GOT3 (cell line): Measurements from ENCODE around the gene CREG2.
"Not testable (repeated sequence)": the region's sequence is repeated elsewhere in the genome, so short reads cannot be mapped to it uniquely, and the experiment has no call there.

ENCODE experiments used
- DNase-seq: peaks from one replicate; lab custom pipeline; 2025; ENCODE audit warnings: mixed read lengths; lab: John Stamatoyannopoulos, UW

Gene CREG2

DNA sequence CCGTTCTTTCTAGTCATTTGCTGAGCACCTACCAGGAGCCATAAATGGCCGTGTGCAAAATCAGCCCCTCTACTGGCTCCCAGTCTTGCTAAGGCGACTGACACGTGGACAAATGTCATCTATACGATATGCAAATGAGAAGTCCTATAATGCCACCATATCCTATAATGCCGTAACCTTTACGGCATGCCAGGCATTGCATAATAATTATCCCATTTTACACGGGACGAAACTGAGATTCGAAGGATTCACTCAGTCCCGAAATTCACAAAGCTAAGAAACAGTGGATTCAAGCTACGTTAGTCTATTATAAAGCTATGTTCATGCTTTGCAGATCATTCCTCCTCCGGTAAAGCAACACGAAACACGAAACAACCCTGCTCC is 44.7 kb downstream of the CREG2 start:
- no peak for DNase-seq

DNA sequence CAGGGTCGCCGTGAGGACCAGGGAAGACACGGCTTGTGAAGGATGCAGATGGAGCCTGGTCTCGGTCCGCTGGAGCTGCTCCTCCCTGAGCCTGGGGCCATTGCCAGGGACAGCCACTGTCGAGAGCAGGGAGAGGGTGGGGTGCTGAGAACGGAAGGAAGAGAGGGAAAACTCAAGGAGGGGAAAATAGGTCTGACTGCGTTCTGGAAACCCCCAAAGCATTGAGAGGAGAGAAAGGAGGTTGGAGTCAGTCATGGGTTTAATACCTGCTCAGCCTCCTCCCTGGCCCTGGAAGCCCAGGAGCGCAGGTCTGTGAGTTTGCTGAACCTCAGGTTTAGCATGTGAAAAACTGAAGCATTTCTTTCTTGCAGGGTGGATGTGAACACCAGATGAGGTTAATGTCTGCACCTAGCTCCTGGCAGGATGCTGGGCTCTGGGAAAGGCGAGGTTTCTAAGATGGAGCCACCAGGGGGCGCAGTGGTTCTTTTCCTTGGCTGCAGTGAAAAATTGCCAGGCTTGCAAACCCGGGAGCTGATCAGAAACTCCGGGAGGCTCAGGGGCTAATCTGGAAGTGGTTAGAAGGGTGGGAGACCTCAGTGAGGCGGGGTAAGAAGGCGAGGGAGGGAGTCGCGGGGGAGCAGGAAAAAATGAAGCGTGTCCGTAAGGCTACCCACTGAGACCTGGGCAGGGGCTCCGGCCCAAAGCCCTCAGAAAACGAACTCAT is 45.2 kb downstream of the CREG2 start:
- peak; percentile 39 for DNase-seq

DNA sequence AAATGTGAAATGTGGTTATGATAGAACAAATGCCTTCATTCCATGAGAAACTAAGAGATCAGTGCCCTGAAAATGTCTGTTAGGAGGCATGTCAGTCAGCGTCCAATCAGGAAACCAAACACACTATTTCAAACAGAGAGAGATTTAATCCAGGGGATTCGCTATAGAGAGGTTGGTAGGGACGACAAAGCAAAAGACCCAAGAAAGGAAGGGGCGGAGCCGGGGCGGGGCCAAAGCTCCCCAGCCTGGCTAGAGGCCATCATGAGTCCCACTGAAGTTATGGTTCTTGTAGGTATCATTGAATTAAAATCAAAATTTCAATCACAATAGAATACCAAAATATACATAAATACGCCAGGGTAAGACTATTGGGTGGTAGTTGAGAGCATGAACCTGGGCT is 45.9 kb downstream of the CREG2 start:
- no peak for DNase-seq

DNA sequence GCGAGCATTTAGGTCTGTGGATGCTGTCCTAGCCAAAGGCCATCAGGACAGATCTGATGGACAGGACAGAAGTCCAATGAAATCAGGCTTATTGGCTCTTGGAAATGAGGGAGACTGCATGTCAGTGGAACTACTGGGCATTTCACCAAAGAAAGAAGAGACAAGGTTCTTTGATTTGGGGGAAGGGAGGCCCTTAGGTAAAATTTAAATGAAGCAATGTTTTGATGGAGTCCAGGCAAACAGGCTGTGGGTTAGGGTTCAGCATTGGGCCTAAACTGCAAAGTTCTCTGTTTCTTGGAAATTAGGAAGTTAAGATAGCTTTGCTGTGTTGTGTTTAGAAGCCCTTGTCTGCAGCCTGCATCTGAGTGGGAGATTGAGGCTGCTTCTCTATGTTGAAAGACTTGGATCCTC is 47.2 kb downstream of the CREG2 start:
- DNase-seq = no peak

DNA sequence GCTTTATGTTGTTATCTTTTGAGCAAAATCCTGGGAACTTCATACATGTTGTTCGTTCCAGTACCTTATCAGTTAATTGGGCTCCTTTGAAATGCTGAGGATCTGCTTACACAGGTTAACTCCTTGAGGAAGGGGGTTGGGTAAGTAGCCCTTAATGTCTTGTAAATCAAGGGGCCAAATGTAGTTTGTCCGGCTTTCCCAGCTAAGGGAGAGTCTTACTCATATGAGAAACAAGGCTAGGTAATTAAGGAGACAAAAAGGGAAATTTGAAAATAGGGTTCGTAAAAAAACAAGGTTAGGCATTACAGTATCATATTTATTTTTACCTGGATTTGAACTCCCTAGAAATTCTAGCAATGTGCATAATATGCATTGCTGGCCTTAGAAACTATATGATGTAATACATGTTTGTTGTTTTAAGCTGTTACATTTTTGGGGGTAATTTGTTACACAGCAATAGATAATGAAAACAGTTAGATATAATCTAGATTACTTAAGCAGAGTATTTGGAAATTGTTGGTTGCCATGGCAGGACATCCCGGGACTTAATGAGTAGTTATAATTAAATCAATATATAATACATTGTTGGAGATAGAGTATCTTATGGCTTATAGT is 47.9 kb downstream of the CREG2 start:
- no peak for DNase-seq

DNA sequence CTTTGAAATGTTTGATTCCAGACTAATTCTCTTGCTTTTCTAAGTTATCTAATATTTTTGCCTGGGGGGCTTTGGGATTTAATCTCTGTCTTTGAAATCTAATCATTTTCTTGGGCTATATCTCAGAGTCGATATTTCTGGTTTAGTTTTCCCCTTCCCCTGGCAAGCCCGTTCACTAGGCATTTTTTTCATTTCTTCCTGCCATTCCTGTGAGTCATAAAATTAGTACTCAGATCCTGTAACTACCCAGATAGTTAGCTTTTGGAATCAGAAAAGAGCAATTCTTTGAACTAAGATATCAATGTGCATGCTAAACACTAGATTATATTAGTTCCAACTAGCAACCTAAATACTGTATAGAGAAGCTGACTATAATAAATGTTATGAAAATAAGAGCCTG is 49.4 kb downstream of the CREG2 start:
- DNase-seq = no peak

DNA sequence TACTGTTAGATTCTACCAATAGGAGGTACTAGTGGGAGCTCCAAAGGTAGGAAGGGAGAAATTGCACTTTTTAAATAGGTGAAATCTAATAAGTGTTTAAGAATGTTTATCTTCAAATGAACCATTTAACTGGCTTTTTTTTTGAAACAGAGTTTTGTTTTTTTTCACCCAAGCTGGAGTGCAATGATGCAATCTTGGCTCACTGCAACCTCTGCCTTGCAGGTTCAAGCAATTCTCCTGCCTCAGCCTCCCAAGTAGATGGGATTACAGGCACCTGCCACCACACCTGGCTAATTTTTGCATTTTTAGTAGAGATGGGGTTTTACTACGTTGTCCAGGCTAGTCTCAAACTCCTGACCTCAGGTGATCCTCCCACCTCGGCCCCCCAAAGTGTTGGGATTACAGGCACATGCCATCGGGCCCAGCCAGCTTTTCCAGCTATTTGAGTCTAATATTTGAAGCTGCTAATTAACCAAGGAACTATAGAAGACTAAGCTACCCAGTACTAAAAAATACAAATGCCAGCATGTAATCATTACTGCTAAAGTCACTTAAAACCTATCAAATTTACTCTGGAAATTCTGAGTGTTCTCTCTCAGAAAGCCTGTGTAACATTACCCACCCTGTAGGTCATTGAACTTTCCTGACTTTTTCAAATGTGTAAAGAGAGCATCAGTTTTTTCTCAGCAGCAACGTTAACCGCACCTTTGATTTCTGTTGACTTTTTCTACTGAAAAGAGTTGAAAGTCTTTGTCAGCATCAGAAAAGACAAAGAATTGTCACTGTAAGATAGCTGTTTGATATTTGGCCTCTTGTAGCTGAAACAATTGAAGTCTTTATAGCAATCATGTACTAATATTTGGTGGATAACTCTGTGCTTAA is 54.2 kb downstream of the CREG2 start:
- no peak for DNase-seq

DNA sequence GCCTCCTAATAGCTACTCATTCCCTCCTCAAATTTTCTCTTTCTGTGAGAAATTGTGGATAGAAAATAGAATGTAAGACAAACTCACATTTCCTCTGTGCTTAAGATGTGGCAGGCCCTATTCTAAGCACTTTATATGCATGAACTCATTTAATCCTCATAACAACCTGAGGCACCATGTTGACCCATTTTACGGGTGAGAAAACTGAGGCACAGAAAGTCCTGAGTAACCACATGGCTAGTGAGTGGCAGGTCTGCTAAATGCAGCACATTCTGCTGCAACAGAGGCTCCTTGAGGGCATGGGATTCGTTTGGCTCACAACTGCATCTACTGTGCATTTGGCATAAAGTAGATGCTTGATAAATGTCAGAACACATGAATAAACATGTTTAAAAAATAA is 56.1 kb downstream of the CREG2 start:
- no peak for DNase-seq

DNA sequence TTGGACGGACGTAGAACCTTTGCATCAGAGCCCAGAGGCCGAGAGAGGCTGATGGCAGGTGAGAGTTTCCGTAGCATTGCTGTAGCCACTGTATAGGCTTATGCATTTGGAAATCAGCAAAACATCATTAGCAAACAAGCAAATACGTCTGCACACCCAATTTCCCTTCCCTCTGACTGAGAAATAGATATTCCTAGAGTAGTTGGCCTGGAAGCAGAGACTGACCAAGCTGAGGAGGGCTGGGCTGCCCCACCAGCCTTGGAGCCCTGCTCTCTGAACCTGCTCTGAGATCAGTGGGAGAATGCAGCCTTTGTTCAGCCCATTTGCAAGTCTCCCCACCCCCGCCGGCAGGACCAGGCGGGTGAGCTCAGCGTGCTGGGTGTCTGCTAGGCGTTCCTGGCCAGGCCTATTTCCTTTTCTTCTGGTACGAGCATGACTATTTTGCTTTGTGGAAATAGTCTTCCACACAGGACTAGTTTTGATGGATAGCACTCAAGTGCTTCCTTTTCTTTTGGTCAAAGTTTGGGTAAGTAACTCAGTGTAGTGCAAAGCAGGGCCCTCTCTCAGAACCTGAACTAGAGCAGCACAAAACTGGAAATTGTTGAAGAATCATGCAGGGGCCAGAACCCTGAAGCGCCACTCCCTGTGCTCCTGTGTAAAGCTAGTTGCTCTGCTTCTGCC is 56.9 kb downstream of the CREG2 start:
- DNase-seq = no peak

DNA sequence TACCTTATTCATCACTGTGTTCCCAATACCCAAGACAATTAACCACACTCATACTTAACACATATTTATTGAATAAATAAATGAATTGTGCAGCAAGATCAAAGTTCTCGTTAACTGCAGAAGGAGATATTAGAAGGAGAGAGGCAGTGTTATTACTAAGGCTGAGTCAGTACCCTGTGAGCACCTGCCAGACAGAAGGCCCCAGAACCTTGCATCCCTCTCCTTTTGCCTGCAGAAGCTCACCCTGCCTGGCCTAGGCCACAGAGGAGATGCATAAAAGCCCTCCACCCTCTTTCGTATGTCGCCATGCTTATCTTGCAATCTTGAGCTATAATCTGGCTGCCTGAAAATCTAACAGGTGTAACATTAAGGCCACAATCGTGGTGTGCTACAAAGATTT is 58.3 kb downstream of the CREG2 start:
- DNase-seq = no peak

DNA sequence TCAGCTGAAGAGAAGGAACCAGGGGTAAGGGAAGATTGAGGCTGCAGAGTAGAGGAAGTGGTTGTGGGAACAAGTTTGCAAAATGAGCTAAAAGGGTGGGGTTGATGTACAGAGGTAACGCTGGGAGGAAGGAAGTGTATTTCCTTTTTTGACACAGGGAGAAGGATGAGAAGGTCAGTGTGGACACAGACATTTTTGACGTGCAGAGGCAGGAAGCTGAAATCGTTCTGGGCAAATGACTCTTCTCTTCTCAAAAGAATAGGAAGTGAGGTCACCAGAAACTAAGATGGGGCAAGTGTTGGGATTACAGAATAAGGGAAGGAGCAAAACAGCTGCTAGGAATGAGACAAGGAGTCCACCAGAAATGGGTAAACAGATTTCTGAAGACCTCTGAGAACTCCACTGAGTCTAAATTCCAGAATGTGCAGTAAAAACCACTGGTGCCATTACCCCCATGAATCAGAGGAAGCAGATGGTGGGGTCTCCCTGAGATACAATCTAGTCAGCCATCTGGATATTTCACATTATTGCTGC is 58.8 kb downstream of the CREG2 start:
- no peak for DNase-seq

DNA sequence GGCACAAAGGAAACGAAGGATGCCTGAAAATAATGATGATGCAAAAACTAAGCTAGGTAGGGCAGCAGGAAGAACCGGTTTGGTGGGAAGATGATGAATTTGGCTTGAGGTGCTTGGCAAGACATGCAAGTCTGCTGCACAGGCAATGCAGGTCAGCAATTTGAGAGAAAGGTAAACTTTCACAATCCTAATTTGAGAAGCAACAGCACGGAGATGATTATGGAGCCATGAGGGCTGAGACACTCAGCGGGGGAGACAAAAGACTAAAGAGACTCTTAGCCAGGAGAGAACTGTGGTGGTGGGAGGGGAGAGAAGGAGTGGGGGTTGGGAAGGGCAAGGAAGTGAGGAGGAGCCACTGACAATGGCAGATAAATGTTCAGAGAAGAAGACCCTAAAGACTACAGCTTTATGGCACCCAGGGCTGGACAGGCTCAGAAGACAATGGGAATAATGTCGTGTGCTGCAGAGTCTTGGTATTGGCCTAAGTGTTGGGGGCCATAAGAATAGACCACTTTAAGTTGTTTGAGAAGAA is 59.4 kb downstream of the CREG2 start:
- no peak for DNase-seq

DNA sequence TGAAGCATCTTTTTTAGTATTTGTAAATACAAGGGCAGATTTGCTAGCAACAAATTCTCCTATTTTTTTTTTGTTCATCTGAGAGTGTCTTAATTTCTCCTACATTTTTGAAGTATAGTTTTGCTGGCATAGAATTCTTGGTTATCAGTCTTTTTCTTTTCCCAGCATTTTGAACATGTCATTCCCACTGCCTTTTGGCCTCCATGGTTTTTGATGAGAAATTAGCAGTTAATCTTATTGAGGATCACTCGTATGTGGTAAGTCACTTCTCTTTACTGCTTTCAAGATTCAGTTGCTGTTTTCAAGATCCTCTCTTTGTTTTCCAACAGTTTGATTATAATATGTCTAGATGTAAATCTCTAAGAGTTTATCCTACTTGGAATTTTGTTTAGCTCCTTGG is 61.9 kb downstream of the CREG2 start:
- DNase-seq = no peak

DNA sequence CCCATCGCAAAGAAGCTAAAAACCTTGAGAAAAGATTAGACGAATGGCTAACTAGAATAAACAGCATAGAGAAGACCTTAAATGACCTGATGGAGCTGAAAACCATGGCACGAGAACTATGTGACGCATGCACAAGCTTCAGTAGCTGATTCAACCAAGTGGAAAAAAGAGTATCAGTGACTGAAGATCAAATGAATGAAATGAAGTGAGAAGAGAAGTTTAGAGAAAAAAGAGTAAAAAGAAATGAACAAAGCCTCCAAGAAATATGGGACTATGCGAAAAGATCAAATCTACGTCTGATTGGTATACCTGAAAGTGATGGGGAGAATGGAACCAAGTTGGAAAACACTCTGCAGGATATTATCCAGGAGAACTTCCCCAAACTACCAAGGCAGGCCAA is 70.7 kb downstream of the CREG2 start:
- DNase-seq = not testable (repeated sequence)

DNA sequence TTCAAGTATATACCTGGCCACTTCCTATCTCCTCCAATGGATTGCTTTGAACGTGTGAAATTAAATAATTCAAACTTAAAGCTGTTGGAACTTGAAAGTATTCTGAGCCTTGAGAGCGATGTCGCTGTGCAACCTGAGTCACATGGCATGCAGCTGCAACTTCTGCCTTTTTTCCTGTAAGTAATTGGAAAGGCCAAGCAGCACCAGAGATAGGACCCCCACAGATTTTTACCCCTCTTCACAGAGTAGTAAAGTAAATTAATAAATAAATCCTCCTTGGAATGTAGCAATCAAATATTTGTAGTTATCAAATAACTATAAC is 75.6 kb downstream of the CREG2 start:
- DNase-seq = no peak

DNA sequence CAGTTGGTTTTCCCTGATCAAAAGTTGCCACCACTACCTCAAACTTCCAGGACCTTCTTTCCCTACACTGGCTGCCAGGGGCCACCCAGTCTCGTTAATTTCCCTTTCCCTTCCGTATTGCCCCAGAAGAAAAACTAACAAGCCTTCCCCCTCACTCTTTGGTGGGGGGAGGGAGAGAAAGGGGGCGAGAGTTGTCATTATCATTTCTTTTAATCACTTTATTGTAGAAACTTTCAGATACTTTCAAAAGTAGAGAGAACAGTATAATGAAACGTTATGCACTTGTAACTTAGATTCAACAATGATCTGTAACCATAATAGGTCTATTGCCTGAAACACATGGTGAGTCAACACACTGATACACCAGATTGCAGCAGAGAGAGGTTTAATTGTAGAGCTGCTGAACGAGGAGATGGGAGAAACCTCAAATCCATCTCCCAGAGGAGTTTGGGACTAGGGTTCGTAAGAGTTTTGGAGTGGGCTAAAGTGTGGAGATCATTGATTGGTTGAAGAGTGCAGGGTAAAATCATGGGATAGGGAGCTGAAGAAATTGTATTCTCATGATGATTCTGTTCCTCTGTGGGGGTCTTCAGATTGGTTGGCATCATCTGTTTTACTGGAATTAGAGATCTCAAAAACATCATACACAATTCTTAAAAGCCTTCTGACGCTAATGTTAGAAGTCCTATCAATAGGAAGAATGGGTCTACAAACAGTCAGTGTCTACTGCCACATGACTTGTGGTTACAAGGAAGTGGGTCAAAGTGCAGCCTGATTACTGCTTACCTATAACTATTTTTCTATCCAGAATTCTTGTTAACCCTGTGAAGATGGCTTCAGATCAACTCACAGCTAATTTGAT is 76.2 kb downstream of the CREG2 start:
- DNase-seq = no peak

DNA sequence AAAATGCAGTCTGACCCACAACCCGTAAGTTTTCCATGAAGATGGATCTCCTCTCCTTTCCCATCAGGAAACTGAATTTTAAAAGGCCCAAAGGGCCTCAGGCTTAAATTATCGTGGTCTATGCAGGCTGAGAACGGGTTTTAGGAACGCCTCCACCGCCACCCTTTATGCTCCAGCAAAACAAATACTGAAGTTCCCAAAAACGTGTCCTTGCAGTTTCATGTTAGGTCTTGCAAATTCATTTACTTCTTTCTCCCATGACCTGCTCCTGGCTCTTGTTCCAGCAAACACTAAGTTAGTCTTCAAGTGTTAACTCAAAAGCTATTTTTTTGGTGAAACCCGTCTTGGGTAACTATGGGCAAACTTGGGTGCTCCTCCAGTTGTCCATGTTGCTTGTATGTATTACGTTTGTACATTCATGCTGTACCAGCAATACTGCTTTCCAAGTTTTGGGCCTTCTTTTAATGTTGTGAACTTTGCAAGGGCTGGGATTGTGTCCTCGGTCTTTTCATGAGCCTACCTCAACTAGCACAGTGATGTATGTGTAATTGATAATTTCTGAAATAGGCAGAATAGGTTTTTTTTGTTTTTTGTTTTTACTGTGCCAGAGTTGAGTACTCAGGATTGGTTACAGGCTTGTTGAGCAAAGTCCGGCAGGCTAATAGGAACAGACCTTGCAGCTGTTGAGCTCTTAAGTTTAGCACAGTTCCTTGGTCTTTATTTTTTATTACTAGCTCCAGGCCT is 77.0 kb downstream of the CREG2 start:
- DNase-seq = no peak

DNA sequence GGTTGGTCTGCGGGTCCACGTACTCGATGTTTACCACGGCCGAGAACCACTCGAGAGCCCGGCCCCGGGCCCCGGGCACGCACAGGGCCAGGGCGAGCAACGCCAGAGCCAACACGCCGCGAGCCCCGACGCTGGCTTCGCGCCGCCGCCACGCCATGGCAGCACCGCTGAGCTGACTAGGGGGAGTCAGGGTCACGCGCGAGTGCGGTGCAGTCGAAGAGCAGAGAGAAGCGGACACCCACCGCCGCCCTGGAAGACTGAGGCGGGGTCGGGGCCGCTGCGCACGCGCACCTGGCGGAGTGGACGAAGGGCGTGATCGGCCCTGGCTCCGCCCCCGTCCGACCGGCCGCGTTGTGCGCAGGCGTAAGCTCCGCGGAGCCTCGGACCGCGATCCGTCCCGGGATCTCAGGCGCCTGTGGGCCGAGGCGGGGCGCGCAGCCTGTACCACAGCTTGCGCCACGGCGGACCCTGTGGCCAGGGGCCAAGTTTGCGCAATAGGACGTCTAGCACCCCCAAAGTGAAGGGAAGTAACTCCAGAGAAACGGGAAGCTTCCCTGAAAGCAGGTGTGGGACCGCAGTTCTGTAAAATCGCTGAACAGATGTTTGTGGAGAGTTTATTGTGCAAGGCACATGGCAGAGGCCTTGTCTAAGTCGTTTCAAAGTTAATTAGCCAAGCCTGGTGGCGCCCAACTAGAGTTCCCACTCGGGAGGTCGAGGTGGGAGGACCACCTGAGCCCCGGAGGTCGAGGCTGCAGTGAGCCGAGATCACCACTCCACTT is 78.7 kb downstream of the CREG2 start, which contains the start of gene RNF149:
RNF149 (minus strand) TSS at position 270 of the 779 bp plus-strand sequence; CDS start at position 157, 113 bp downstream.
- peak; percentile 72 for DNase-seq

DNA sequence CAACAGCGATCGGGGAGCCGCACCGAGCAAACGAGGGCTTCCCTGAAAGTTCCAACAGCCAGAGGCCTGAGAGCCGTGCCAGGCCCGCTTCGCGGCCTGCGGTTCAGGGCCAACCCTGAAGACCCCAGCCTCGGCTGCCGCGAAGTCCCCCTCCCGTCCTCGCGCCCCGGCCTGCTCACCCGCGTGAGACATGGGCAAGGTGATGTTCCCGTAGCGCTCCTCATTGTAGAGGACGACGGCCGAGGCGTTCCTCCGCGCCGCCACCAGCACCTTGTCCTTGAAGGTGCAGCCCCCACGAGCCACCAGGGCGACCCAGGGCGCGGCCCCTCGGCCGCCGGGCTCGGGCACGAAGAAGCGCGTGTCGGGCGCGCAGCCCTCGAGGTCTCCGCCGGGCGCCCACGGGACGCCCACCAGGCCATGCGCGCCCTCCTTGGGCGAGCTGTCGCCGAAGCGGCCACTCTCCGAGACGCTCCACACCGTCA is 79.3 kb downstream of the CREG2 start:
- no peak for DNase-seq
